HCT116 (cell line): Measurements from ENCODE around the gene TEX264. TPM values are rescaled to one million over a fixed set of nuclear protein-coding genes. Genes with fewer than 3 reads are reported as not detected.

Source experiments
- ATAC-seq: fragments of 200-7000 bp; cut with Tn5 transposase; 2 replicates; pipeline ENCODE4 v1.9.1; 2020; ENCODE audit warnings: mild to moderate bottlenecking, moderate library complexity
- BruUV-seq: library from RNA; stranded (reverse); fragments of 400-500 nt; replicated peaks from 2 replicates; lab custom pipeline; 2021; lab: Mats Ljungman, UMichigan
- CTCF ChIA-PET: fragments of 300-600 bp; sonication (Branson Sonifier 250); formaldehyde crosslinking; loops from one replicate; lab custom pipeline; 2021; ENCODE audit warnings: antibody characterized with exemption; lab: Charles Lee
- POLR2A ChIA-PET: fragments of 300-600, 350-600 bp; sonication (Branson Sonifier 250); formaldehyde crosslinking; loops from one replicate; lab custom pipeline; 2021; ENCODE audit warnings: antibody characterized with exemption; lab: Charles Lee
- RAD21 ChIA-PET, 2 experiments: fragments of 300-600 bp; sonication (Branson Sonifier 250); formaldehyde crosslinking; loops; one replicate each; lab custom pipeline; 2023; ENCODE audit warnings: low total read pairs in 2 of 2; ENCODE audit not compliant: uncharacterized antibody in 2 of 2, unreplicated experiment in 2 of 2, low non-redundant PET in 1 of 2; lab: Charles Lee
- DNase-seq: peaks from one replicate; pipeline ENCODE4 v3.0.0-alpha.2; 2010; ENCODE audit warnings: low read depth, low spot score
- H2AFZ ChIP-seq: fragments of 200-600 bp; shearing (Covaris generic), sonication (generic); 2 replicates; pipeline ENCODE4 v1.6.1; 2017; ENCODE audit warnings: low read depth, mixed run types, mixed read lengths, antibody characterized with exemption, low read length; ENCODE audit not compliant: poor library complexity, severe bottlenecking
- H3K27ac ChIP-seq: 2 replicates; pipeline ENCODE4 v1.5.1; 2012; ENCODE audit warnings: low read depth, low read length
- H3K27me3 ChIP-seq: fragments of 200-600 bp; sonication (generic); 2 replicates; pipeline ENCODE4 v1.6.1; 2016; ENCODE audit warnings: mixed run types, low read length, mixed read lengths; ENCODE audit not compliant: insufficient read depth
- H3K36me3 ChIP-seq, 2 experiments: fragments of 200-500 bp in 1 of 2; fragments of 200-600 bp in 1 of 2; sonication (Bioruptor generic) in 1 of 2; sonication (generic) in 1 of 2; 2 replicates each; pipeline versions ENCODE4 v1.5.1 to v1.6.1; 2014 to 2016; ENCODE audit warnings: low read length in 2 of 2, inconsistent platforms in 1 of 2, mixed read lengths in 1 of 2, mixed run types in 1 of 2; ENCODE audit not compliant: insufficient read depth in 2 of 2, control insufficient read depth in 1 of 2
- H3K4me1 ChIP-seq, 2 experiments: fragments of 200-600 bp in 1 of 2; sonication (generic) in 1 of 2; 2 replicates each; pipeline versions ENCODE4 v1.5.1 to v1.6.1; 2012 to 2017; ENCODE audit warnings: low read length in 2 of 2, inconsistent platforms in 1 of 2, mild to moderate bottlenecking in 1 of 2, mixed read lengths in 1 of 2, mixed run types in 1 of 2, moderate library complexity in 1 of 2; ENCODE audit not compliant: insufficient read depth in 2 of 2, control insufficient read depth in 1 of 2
- H3K4me2 ChIP-seq: fragments of 200-600 bp; sonication (generic); 2 replicates; pipeline ENCODE4 v1.6.1; 2017; ENCODE audit warnings: mixed run types, low read length, mixed read lengths
- H3K4me3 ChIP-seq, 2 experiments: fragments of 200-600 bp in 1 of 2; sonication (generic) in 1 of 2; replicated peaks in 1 of 2; 2 replicates each; pipeline ENCODE4 v1.5.1; 2011 to 2016; ENCODE audit warnings: low read length in 2 of 2, control low read depth in 1 of 2, low read depth in 1 of 2, mild to moderate bottlenecking in 1 of 2, mixed read lengths in 1 of 2, mixed run types in 1 of 2
- H3K79me2 ChIP-seq: fragments of 200-600 bp; sonication (generic); 2 replicates; pipeline ENCODE4 v1.6.1; 2017; ENCODE audit warnings: mild to moderate bottlenecking, mixed run types, low read length, moderate library complexity, mixed read lengths; ENCODE audit not compliant: insufficient read depth
- H3K9ac ChIP-seq: fragments of 200-600 bp; sonication (generic); 2 replicates; pipeline ENCODE4 v1.6.1; 2016; ENCODE audit warnings: low read length, mixed read lengths
- H3K9me2 ChIP-seq: fragments of 200-600 bp; sonication (generic), shearing (Covaris generic); 2 replicates; pipeline ENCODE4 v1.6.1; 2017; ENCODE audit warnings: mixed run types, mild to moderate bottlenecking, moderate library complexity; ENCODE audit not compliant: insufficient read depth
- H3K9me3 ChIP-seq, 2 experiments: fragments of 200-500 bp in 1 of 2; fragments of 200-600 bp in 1 of 2; sonication (Bioruptor generic) in 1 of 2; sonication (generic) in 1 of 2; 2 replicates each; pipeline ENCODE4 v1.6.1; 2014 to 2017; ENCODE audit warnings: low read length in 2 of 2, mixed read lengths in 2 of 2, inconsistent platforms in 1 of 2, low read depth in 1 of 2, mild to moderate bottlenecking in 1 of 2, mixed run types in 1 of 2, moderate library complexity in 1 of 2; ENCODE audit not compliant: control insufficient read depth in 1 of 2, insufficient read depth in 1 of 2
- H4K20me1 ChIP-seq: fragments of 200-600 bp; sonication (generic), shearing (Covaris generic); 2 replicates; pipeline ENCODE4 v1.6.1; 2017; ENCODE audit warnings: mixed run types, mild to moderate bottlenecking, moderate library complexity; ENCODE audit not compliant: insufficient read depth
- ATF3 ChIP-seq: IDR thresholded peaks from 2 replicates; pipeline ENCODE4 v1.6.1; 2012
- CTCF ChIP-seq, 3 experiments: fragments of 200-600 bp in 1 of 3; sonication (generic) in 1 of 3; IDR thresholded peaks in 2 of 3; conservative IDR thresholded peaks in 1 of 3; 2 replicates each; pipeline ENCODE4 v1.5.1; 2012 to 2017; ENCODE audit warnings: low read depth in 2 of 3, low read length in 2 of 3, antibody characterized with exemption in 1 of 3, borderline replicate concordance in 1 of 3, control low read depth in 1 of 3, mild to moderate bottlenecking in 1 of 3, mixed read lengths in 1 of 3, mixed run types in 1 of 3, moderate library complexity in 1 of 3; ENCODE audit not compliant: insufficient read depth in 1 of 3
- EGR1 ChIP-seq: IDR thresholded peaks from 2 replicates; pipeline ENCODE4 v1.6.1; 2012; ENCODE audit warnings: low read depth
- ELF1 ChIP-seq: IDR thresholded peaks from 2 replicates; pipeline ENCODE4 v1.6.1; 2012; ENCODE audit warnings: low read depth, borderline replicate concordance
- EZH2 ChIP-seq: fragments of 200-600 bp; sonication (generic); IDR thresholded peaks from 2 replicates; pipeline ENCODE4 v1.6.1; 2017; ENCODE audit warnings: antibody characterized with exemption, mixed run types
- JUND ChIP-seq: IDR thresholded peaks from 2 replicates; pipeline ENCODE4 v1.6.1; 2012
- MAX ChIP-seq: IDR thresholded peaks from 2 replicates; pipeline ENCODE4 v1.6.1; 2012
- POLR2AphosphoS5 ChIP-seq: IDR thresholded peaks from 2 replicates; pipeline ENCODE4 v1.6.1; 2011; ENCODE audit warnings: mild to moderate bottlenecking, low read depth, low read length, moderate library complexity
- RAD21 ChIP-seq: IDR thresholded peaks from 2 replicates; pipeline ENCODE4 v1.6.1; 2012; ENCODE audit warnings: low read depth, mild to moderate bottlenecking
- REST ChIP-seq: IDR thresholded peaks from 2 replicates; pipeline ENCODE4 v1.6.1; 2012; ENCODE audit warnings: low read depth
- SP1 ChIP-seq: IDR thresholded peaks from 2 replicates; pipeline ENCODE4 v1.6.1; 2012; ENCODE audit warnings: low read depth
- YY1 ChIP-seq: IDR thresholded peaks from 2 replicates; pipeline ENCODE4 v1.6.1; 2011; ENCODE audit warnings: low read length, low read depth, moderate library complexity, mild to moderate bottlenecking; ENCODE audit not compliant: insufficient replicate concordance; ENCODE audit errors: extremely low read depth
- ZNF274 ChIP-seq: fragments of 200-500 bp; sonication (Bioruptor generic); IDR thresholded peaks from 2 replicates; pipeline ENCODE4 v1.6.1; 2014; ENCODE audit warnings: mild to moderate bottlenecking, low read depth, low read length, inconsistent platforms
- intact Hi-C: fragments of 100-400 bp; cut with micrococcal nuclease; formaldehyde crosslinking; loops from 2 replicates; pipeline ENCODE4 v1.10.0; 2022
- total RNA-seq: library from RNA; stranded (reverse); gene quantifications from one replicate; pipeline ENCODE4 v1.2.1, GENCODE V29; 2021; ENCODE audit not compliant: unreplicated experiment

TEX264 gene
- total RNA-seq, 1 experiment from 2014 or later = 36.0 TPM

- TF ChIP-seq ATF3 (no peak), MAX (no peak), ELF1 (no peak), YY1 (no peak), ZNF274 (no peak), JUND (no peak)
- TF ChIP-seq, all 23 proteins: peak for 0
- H3K9me2 ChIP-seq = no peaks in the 10 kb centered on the region
- no peak overlapping the region for H3K4me2 ChIP-seq
- H3K79me2 ChIP-seq = no peaks in the 10 kb centered on the region
- BruUV-seq = no TSS peak
- ATAC-seq = no peak
- no peak overlapping the region for H3K9ac ChIP-seq
- no peak overlapping the region for H3K4me3 ChIP-seq
- RAD21 ChIA-PET = no interaction called here
- POLR2A ChIA-PET = interaction anchor here (0.9 kb wide), 1 partner anchor 160 kb away, joined by 3 read pairs; the partner anchor contains the start of gene DCAF1
- intact Hi-C loops = no loop called here
- no peaks in the 10 kb centered on the region for H3K27me3 ChIP-seq
- no peaks in the 10 kb centered on the region for H3K9me3 ChIP-seq
- no peak overlapping the region for H2AFZ ChIP-seq
- DNase-seq = no peak
- CTCF ChIA-PET = no interaction called here
- no peaks in the 10 kb centered on the region for H3K4me1 ChIP-seq
- H3K27ac ChIP-seq = no peak overlapping the region
- H4K20me1 ChIP-seq = no peaks in the 10 kb centered on the region
- peaks cover 11 to 35% of the 10 kb centered on the region in 2 experiments; a peak in 3 of 4 replicates for H3K36me3 ChIP-seq
Measured at GRCh38 chr3:51659942-51660341, 11.1 kb upstream of the TEX264 start.

GRCh38 chr3:51662456-51662855, 8.6 kb upstream of the TEX264 start:
- Histone ChIP-seq H3K4me3 (no peak overlapping the region), H3K4me1 (no peaks in the 10 kb centered on the region), H2AFZ (no peak overlapping the region), H3K36me3 (peaks cover 8 to 24% of the 10 kb centered on the region in 2 experiments; a peak in 3 of 4 replicates), H4K20me1 (no peaks in the 10 kb centered on the region), H3K27me3 (no peaks in the 10 kb centered on the region), H3K9ac (no peak overlapping the region), H3K9me3 (no peaks in the 10 kb centered on the region), H3K4me2 (no peak overlapping the region), H3K27ac (no peak overlapping the region), H3K9me2 (no peaks in the 10 kb centered on the region), H3K79me2 (no peaks in the 10 kb centered on the region)
- CTCF ChIA-PET = no interaction called here
- ATAC-seq = no peak
- BruUV-seq = no TSS peak
- DNase-seq = no peak
- POLR2A ChIA-PET = no interaction called here
- RAD21 ChIA-PET = no interaction called here
- intact Hi-C loops = no loop called here
- TF ChIP-seq MAX (no peak), EGR1 (no peak), SP1 (no peak), RAD21 (no peak), CTCF (IDR thresholded peaks at IDR 0.05 in 2 of 3, conservative IDR thresholded peaks at IDR 0.05 in 1 of 3; ENCODE audit: borderline replicate concordance in 1 of 3, insufficient read depth in 1 of 3, low read depth in 2 of 3, low read length in 2 of 3) (no peak), POLR2AphosphoS5 (no peak), JUND (no peak), EZH2 (no peak), REST (no peak)
